Ureter (tissue), 1 donor: ENCODE data around the gene NFATC1. TPM values are rescaled to one million over a fixed set of nuclear protein-coding genes. Genes with fewer than 3 reads are reported as not detected.

ENCODE experiments used
- DNase-seq: peaks from one replicate; pipeline ENCODE4 v3.0.0-alpha.2; 2020; ENCODE audit warnings: low spot score
- total RNA-seq: library from RNA; stranded (reverse); gene quantifications from one replicate; pipeline ENCODE4 v1.2.4, GENCODE V29; 2023
- donor health status: DM: yes; HTN: yes; CAD: no.

The NFATC1 gene
- total RNA-seq, 1 donor from 2014 or later: 13.8 TPM

GRCh38 chr18:79403723-79404566 lies 8.2 kb downstream of the NFATC1 start:
- DNase-seq: no peak

GRCh38 chr18:79404567-79404910 lies 8.8 kb downstream of the NFATC1 start:
- DNase-seq: no peak

GRCh38 chr18:79405019-79405780 lies 9.5 kb downstream of the NFATC1 start:
- no peak for DNase-seq

- DNase-seq: peak; percentile 71
Measured at GRCh38 chr18:79405781-79406575, 10.2 kb downstream of the NFATC1 start.

GRCh38 chr18:79406708-79407107 lies 11.0 kb downstream of the NFATC1 start:
- DNase-seq: no peak

GRCh38 chr18:79409313-79409712 lies 13.6 kb downstream of the NFATC1 start:
- no peak for DNase-seq

- no peak for DNase-seq
Measured at GRCh38 chr18:79410171-79410641, 14.5 kb downstream of the NFATC1 start.

GRCh38 chr18:79410731-79411613 lies 15.2 kb downstream of the NFATC1 start:
- DNase-seq: no peak

- DNase-seq: no peak
Measured at GRCh38 chr18:79411614-79412526, 16.1 kb downstream of the NFATC1 start.

GRCh38 chr18:79413025-79413424 lies 17.3 kb downstream of the NFATC1 start:
- no peak for DNase-seq

GRCh38 chr18:79413426-79413825 lies 17.7 kb downstream of the NFATC1 start:
- DNase-seq: no peak

GRCh38 chr18:79413901-79414300 lies 18.2 kb downstream of the NFATC1 start:
- DNase-seq: no peak

- no peak for DNase-seq
Measured at GRCh38 chr18:79416022-79416676, 20.4 kb downstream of the NFATC1 start.

- no peak for DNase-seq
Measured at GRCh38 chr18:79416677-79417052, 20.9 kb downstream of the NFATC1 start.

GRCh38 chr18:79418236-79418635 lies 22.5 kb downstream of the NFATC1 start:
- no peak for DNase-seq

- no peak for DNase-seq
Measured at GRCh38 chr18:79418642-79419041, 22.9 kb downstream of the NFATC1 start.

- DNase-seq: no peak
Measured at GRCh38 chr18:79420033-79420745, 24.5 kb downstream of the NFATC1 start.

- no peak for DNase-seq
Measured at GRCh38 chr18:79421275-79421857, 25.6 kb downstream of the NFATC1 start.
